Liver (tissue), 9 donors: ENCODE data around the gene ADCY10. TPM values are rescaled to one million over a fixed set of nuclear protein-coding genes. Genes with fewer than 3 reads are reported as not detected.

Experiments used
- DNase-seq: peaks from one replicate; pipeline ENCODE4 v3.0.0-alpha.2; 2017; ENCODE audit warnings: low spot score
- H3K27ac ChIP-seq, 2 donors: one replicate each; pipeline ENCODE4 v1.7.0; 2013; ENCODE audit warnings: inconsistent platforms in 2 of 2, low read length in 2 of 2, control low read depth in 1 of 2, low read depth in 1 of 2, mild to moderate bottlenecking in 1 of 2
- H3K27me3 ChIP-seq, 4 donors: one replicate each; pipeline versions ENCODE4 v1.6.1 to v1.7.0; 2013; ENCODE audit warnings: low read length in 3 of 4, inconsistent platforms in 1 of 4, mild to moderate bottlenecking in 1 of 4, moderate library complexity in 1 of 4; ENCODE audit not compliant: control insufficient read depth in 4 of 4, insufficient read depth in 4 of 4
- H3K36me3 ChIP-seq, 4 donors: one replicate each; pipeline versions ENCODE4 v1.6.1 to v1.7.0; 2013; ENCODE audit warnings: low read length in 3 of 4, mild to moderate bottlenecking in 3 of 4, low read depth in 1 of 4, moderate library complexity in 1 of 4; ENCODE audit not compliant: control insufficient read depth in 4 of 4, insufficient read depth in 3 of 4
- H3K4me1 ChIP-seq, 4 donors: one replicate each; pipeline versions ENCODE4 v1.6.1 to v1.7.0; 2013; ENCODE audit warnings: low read length in 3 of 4, mild to moderate bottlenecking in 3 of 4, moderate library complexity in 1 of 4; ENCODE audit not compliant: control insufficient read depth in 4 of 4, insufficient read depth in 4 of 4
- H3K4me3 ChIP-seq, 3 donors: one replicate each; pipeline versions ENCODE4 v1.6.1 to v1.7.0; 2013; ENCODE audit warnings: low read length in 3 of 3, control low read depth in 1 of 3, low read depth in 1 of 3, mild to moderate bottlenecking in 1 of 3
- H3K9ac ChIP-seq, 2 donors: one replicate each; pipeline ENCODE4 v1.7.0; 2013; ENCODE audit warnings: low read length in 2 of 2, mild to moderate bottlenecking in 2 of 2, moderate library complexity in 2 of 2, control low read depth in 1 of 2, low read depth in 1 of 2
- H3K9me3 ChIP-seq, 4 donors: one replicate each; pipeline versions ENCODE4 v1.6.1 to v1.7.0; 2013; ENCODE audit warnings: low read length in 3 of 4; ENCODE audit not compliant: control insufficient read depth in 4 of 4
- EGR1 ChIP-seq, 2 donors: IDR thresholded peaks; 2 replicates each; pipeline ENCODE4 v1.6.1; 2016 to 2018; ENCODE audit warnings: antibody characterized with exemption in 2 of 2, low read depth in 2 of 2
- FOXA1 ChIP-seq: IDR thresholded peaks from 2 replicates; pipeline ENCODE4 v1.6.1; 2016; ENCODE audit warnings: antibody characterized with exemption
- GABPA ChIP-seq, 2 donors: IDR thresholded peaks in 1 of 2; conservative IDR thresholded peaks in 1 of 2; 2 replicates each; pipeline ENCODE4 v1.6.1; 2016; ENCODE audit warnings: antibody characterized with exemption in 2 of 2, mild to moderate bottlenecking in 1 of 2, moderate library complexity in 1 of 2
- HNF4A ChIP-seq, 2 donors: conservative IDR thresholded peaks; 2 replicates each; pipeline ENCODE4 v1.6.1; 2016; ENCODE audit warnings: antibody characterized with exemption in 2 of 2, mild to moderate bottlenecking in 2 of 2
- HNF4G ChIP-seq: IDR thresholded peaks from 2 replicates; pipeline ENCODE4 v1.6.1; 2016; ENCODE audit warnings: antibody characterized with exemption
- JUND ChIP-seq, 2 donors: IDR thresholded peaks; 2 replicates each; pipeline ENCODE4 v1.6.1; 2016; ENCODE audit warnings: antibody characterized with exemption in 2 of 2
- NR2F2 ChIP-seq: IDR thresholded peaks from 2 replicates; pipeline ENCODE4 v1.6.1; 2016; ENCODE audit warnings: antibody characterized with exemption
- RAD21 ChIP-seq, 2 donors: IDR thresholded peaks; 2 replicates each; pipeline ENCODE4 v1.6.1; 2016; ENCODE audit warnings: antibody characterized with exemption in 2 of 2, mild to moderate bottlenecking in 2 of 2
- RXRA ChIP-seq, 2 donors: IDR thresholded peaks; 2 replicates each; pipeline ENCODE4 v1.6.1; 2017 to 2018; ENCODE audit warnings: antibody characterized with exemption in 2 of 2, mild to moderate bottlenecking in 1 of 2
- SP1 ChIP-seq: IDR thresholded peaks from 2 replicates; pipeline ENCODE4 v1.6.1; 2018; ENCODE audit warnings: antibody characterized with exemption, mild to moderate bottlenecking
- TAF1 ChIP-seq: conservative IDR thresholded peaks from 2 replicates; pipeline ENCODE4 v1.6.1; 2016; ENCODE audit warnings: antibody characterized with exemption, mild to moderate bottlenecking
- YY1 ChIP-seq: IDR thresholded peaks from 2 replicates; pipeline ENCODE4 v1.6.1; 2016; ENCODE audit warnings: antibody characterized with exemption, mild to moderate bottlenecking
- WGBS: extraction: QIAGEN DNeasy Blood & Tissue Kit; methylation state at CpG from one replicate; pipeline ENCODE4 v1.1.7; 2013; 5-methylcytosine and 5-hydroxymethylcytosine counted together
- polyA plus RNA-seq, 2 donors: library from polyadenylated mRNA; stranded (reverse) in 1 of 2; unstranded in 1 of 2; fragments of 200-250 nt in 1 of 2; fragments of >200 nt in 1 of 2; fragmentation: Nextera tagmentation in 1 of 2; extraction: Ambion mirVana in 1 of 2; gene quantifications; one replicate each; pipeline versions ENCODE4 v1.2.1 to v1.2.3, GENCODE V29; 2013 to 2015
- total RNA-seq, 2 donors: library from RNA; depleted of rRNA; stranded (reverse); fragments of >200 nt; gene quantifications; one replicate each; pipeline ENCODE4 v1.2.3, GENCODE V29; 2014
- TF ChIP-seq, protein P1 (sequence below): IDR thresholded peaks from 2 replicates; pipeline ENCODE4 v1.6.1; 2016; ENCODE audit warnings: antibody characterized with exemption
- TF ChIP-seq, protein P2 (sequence below): fragments of 150-350 bp; IDR thresholded peaks from 2 replicates; pipeline ENCODE4 v1.5.1; 2017; ENCODE audit warnings: improper control_type of control experiment, low read depth, low read length; ENCODE audit not compliant: missing input control
- TF ChIP-seq, protein P3 (sequence below): IDR thresholded peaks from 2 replicates; pipeline ENCODE4 v1.6.1; 2016; ENCODE audit warnings: antibody characterized with exemption, mild to moderate bottlenecking
- TF ChIP-seq, protein P4 (sequence below): IDR thresholded peaks from 2 replicates; pipeline ENCODE4 v1.6.1; 2016; ENCODE audit warnings: antibody characterized with exemption
- TF ChIP-seq, protein P5 (sequence below): IDR thresholded peaks from 2 replicates; pipeline ENCODE4 v1.6.1; 2016; ENCODE audit warnings: antibody characterized with exemption
- donor health status: healthy.
- donor health status: healthy.
- donor health status: healthy.
- donor health status: healthy.
- donor health status: healthy.

The ADCY10 gene
- total and polyA plus RNA-seq, 4 donors = 0.89 to 4.7 (median 2.3) TPM

DNA sequence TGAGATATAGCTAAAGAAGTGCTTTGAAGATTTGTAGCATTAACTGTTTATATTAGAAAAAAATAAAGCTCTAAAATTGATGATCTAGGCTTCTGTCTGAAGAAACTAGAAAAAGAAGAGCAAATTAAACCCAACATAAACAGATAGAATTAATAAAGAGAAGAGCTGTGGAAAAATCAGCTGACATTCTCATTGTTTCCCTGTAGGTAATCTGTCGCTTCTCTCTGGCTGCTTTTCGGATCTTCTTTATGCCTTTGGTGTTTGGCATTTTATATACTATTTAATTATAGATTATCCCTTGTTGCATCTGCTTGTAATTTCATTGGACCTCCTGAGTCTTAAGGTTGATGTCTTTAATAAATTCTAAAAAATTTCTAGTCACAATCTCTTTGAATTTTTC lies 132.4 kb downstream of the ADCY10 start:
- H3K27ac ChIP-seq = no peak overlapping the region
- H3K4me3 ChIP-seq = no peak overlapping the region
- TF ChIP-seq, protein P1, sequence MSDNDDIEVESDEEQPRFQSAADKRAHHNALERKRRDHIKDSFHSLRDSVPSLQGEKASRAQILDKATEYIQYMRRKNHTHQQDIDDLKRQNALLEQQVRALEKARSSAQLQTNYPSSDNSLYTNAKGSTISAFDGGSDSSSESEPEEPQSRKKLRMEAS = no peak
- TF ChIP-seq, protein P2, sequence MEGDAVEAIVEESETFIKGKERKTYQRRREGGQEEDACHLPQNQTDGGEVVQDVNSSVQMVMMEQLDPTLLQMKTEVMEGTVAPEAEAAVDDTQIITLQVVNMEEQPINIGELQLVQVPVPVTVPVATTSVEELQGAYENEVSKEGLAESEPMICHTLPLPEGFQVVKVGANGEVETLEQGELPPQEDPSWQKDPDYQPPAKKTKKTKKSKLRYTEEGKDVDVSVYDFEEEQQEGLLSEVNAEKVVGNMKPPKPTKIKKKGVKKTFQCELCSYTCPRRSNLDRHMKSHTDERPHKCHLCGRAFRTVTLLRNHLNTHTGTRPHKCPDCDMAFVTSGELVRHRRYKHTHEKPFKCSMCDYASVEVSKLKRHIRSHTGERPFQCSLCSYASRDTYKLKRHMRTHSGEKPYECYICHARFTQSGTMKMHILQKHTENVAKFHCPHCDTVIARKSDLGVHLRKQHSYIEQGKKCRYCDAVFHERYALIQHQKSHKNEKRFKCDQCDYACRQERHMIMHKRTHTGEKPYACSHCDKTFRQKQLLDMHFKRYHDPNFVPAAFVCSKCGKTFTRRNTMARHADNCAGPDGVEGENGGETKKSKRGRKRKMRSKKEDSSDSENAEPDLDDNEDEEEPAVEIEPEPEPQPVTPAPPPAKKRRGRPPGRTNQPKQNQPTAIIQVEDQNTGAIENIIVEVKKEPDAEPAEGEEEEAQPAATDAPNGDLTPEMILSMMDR = no peak
- TF ChIP-seq GABPA (IDR thresholded peaks at IDR 0.05 in 1 of 2, conservative IDR thresholded peaks at IDR 0.05 in 1 of 2) (no peak), FOXA1 (no peak), RXRA (IDR thresholded peaks at IDR 0.05) (no peak), YY1 (no peak), NR2F2 (no peak), HNF4G (no peak), HNF4A (conservative IDR thresholded peaks at IDR 0.05) (no peak), TAF1 (no peak), JUND (IDR thresholded peaks at IDR 0.05) (no peak)
- TF ChIP-seq, protein P3, sequence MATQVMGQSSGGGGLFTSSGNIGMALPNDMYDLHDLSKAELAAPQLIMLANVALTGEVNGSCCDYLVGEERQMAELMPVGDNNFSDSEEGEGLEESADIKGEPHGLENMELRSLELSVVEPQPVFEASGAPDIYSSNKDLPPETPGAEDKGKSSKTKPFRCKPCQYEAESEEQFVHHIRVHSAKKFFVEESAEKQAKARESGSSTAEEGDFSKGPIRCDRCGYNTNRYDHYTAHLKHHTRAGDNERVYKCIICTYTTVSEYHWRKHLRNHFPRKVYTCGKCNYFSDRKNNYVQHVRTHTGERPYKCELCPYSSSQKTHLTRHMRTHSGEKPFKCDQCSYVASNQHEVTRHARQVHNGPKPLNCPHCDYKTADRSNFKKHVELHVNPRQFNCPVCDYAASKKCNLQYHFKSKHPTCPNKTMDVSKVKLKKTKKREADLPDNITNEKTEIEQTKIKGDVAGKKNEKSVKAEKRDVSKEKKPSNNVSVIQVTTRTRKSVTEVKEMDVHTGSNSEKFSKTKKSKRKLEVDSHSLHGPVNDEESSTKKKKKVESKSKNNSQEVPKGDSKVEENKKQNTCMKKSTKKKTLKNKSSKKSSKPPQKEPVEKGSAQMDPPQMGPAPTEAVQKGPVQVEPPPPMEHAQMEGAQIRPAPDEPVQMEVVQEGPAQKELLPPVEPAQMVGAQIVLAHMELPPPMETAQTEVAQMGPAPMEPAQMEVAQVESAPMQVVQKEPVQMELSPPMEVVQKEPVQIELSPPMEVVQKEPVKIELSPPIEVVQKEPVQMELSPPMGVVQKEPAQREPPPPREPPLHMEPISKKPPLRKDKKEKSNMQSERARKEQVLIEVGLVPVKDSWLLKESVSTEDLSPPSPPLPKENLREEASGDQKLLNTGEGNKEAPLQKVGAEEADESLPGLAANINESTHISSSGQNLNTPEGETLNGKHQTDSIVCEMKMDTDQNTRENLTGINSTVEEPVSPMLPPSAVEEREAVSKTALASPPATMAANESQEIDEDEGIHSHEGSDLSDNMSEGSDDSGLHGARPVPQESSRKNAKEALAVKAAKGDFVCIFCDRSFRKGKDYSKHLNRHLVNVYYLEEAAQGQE = no peak
- TF ChIP-seq, protein P4, sequence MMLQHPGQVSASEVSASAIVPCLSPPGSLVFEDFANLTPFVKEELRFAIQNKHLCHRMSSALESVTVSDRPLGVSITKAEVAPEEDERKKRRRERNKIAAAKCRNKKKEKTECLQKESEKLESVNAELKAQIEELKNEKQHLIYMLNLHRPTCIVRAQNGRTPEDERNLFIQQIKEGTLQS = no peak
- TF ChIP-seq, protein P5, sequence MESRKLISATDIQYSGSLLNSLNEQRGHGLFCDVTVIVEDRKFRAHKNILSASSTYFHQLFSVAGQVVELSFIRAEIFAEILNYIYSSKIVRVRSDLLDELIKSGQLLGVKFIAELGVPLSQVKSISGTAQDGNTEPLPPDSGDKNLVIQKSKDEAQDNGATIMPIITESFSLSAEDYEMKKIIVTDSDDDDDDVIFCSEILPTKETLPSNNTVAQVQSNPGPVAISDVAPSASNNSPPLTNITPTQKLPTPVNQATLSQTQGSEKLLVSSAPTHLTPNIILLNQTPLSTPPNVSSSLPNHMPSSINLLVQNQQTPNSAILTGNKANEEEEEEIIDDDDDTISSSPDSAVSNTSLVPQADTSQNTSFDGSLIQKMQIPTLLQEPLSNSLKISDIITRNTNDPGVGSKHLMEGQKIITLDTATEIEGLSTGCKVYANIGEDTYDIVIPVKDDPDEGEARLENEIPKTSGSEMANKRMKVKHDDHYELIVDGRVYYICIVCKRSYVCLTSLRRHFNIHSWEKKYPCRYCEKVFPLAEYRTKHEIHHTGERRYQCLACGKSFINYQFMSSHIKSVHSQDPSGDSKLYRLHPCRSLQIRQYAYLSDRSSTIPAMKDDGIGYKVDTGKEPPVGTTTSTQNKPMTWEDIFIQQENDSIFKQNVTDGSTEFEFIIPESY = no peak
- no peaks in the 10 kb centered on the region for H3K9me3 ChIP-seq
- H3K4me1 ChIP-seq = no peaks in the 10 kb centered on the region
- peaks cover 0 to 7% (median 2%) of the 10 kb centered on the region in 4 donors for H3K36me3 ChIP-seq
- no peaks in the 10 kb centered on the region for H3K27me3 ChIP-seq
- no peak overlapping the region for H3K9ac ChIP-seq
- 98% methylated on average over 2 of the region's 2 CpGs for WGBS
- DNase-seq = no peak

DNA sequence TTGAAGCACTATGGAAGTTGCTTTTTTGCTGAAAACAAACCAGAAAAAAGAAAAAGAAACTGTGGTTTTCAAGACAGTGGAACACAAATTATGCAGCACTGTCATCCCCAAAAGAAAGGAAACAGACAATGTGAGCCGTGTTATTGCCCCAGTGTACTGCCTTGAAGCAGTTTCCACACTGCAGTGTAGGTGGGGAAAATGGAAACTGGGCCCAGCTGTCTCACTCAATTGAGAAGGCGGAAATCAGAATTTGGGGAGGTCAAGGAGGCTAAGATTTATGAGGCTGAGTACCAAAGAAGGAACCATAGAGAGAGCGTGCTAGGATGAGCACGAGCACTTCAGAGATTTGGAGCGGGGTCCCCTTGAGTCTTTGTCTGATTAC lies 136.7 kb downstream of the ADCY10 start:
- Histone ChIP-seq H3K9me3 (no peaks in the 10 kb centered on the region), H3K4me1 (no peaks in the 10 kb centered on the region), H3K27ac (no peak overlapping the region), H3K27me3 (no peaks in the 10 kb centered on the region), H3K36me3 (peaks cover 0 to 12% (median 5%) of the 10 kb centered on the region in 4 donors), H3K4me3 (no peak overlapping the region), H3K9ac (no peak overlapping the region)
- 96% methylated on average over 5 of the region's 5 CpGs for WGBS
- no peak for DNase-seq
- TF ChIP-seq, protein P3 = no peak
- TF ChIP-seq HNF4G (no peak), HNF4A (conservative IDR thresholded peaks at IDR 0.05) (no peak), EGR1 (IDR thresholded peaks at IDR 0.05; ENCODE audit: low read depth in 2 of 2) (no peak), RAD21 (IDR thresholded peaks at IDR 0.05) (no peak), NR2F2 (no peak), TAF1 (no peak), SP1 (no peak), YY1 (no peak), RXRA (IDR thresholded peaks at IDR 0.05) (no peak)
- TF ChIP-seq, protein P4 = no peak
- TF ChIP-seq, protein P1 = no peak
- TF ChIP-seq, protein P2 = no peak
